HEK293 (cell line): ENCODE results near the gene TEKTIP1.

ENCODE experiments used
- CTCF ChIA-PET: fragments of 350-600 bp; formaldehyde crosslinking; extraction: SDS; loops from one replicate; lab custom pipeline; 2021; ENCODE audit warnings: antibody characterized with exemption; lab: Yijun Ruan, JAX
- POLR2A ChIA-PET: fragments of 300-600 bp; formaldehyde crosslinking; extraction: SDS; loops from one replicate; lab custom pipeline; 2020; ENCODE audit warnings: antibody characterized with exemption, inconsistent platforms; lab: Yijun Ruan, JAX
- H3K27ac ChIP-seq: fragments of 200-500 bp; sonication (Bioruptor generic); 2 replicates; pipeline ENCODE4 v1.5.1; 2014; ENCODE audit warnings: low read depth, low read length, control low read depth, inconsistent platforms; ENCODE audit errors: extremely low read depth
- H3K36me3 ChIP-seq, 2 experiments: fragments of 200-500 bp in 1 of 2; sonication (Bioruptor generic) in 1 of 2; 1 replicate in 1 of 2; 2 replicates in 1 of 2; pipeline ENCODE4 v1.5.1; 2014 to 2017; ENCODE audit warnings: inconsistent platforms in 2 of 2, low read length in 2 of 2; ENCODE audit not compliant: control insufficient read depth in 2 of 2, insufficient read depth in 1 of 2
- H3K4me1 ChIP-seq: fragments of 200-500 bp; sonication (Bioruptor generic); 2 replicates; pipeline ENCODE4 v1.5.1; 2014; ENCODE audit warnings: mild to moderate bottlenecking, low read length, inconsistent platforms; ENCODE audit not compliant: control insufficient read depth, insufficient read depth
- H3K4me3 ChIP-seq: 2 replicates; pipeline ENCODE4 v1.5.1; 2011; ENCODE audit warnings: low read depth, mild to moderate bottlenecking, control low read depth, low read length, moderate library complexity
- H3K9me3 ChIP-seq: fragments of 200-500 bp; sonication (Bioruptor generic); 2 replicates; pipeline ENCODE4 v1.5.1; 2014; ENCODE audit warnings: low read depth, low read length, inconsistent platforms; ENCODE audit not compliant: control insufficient read depth, insufficient read depth
- CTCF ChIP-seq: fragments of 450-650 bp; formaldehyde crosslinking; IDR thresholded peaks from 2 replicates; pipeline ENCODE4 v1.5.1; 2016; ENCODE audit warnings: missing biosample characterization, missing genetic modification characterization
- HIC1 ChIP-seq: fragments of 450-650 bp; formaldehyde crosslinking; IDR thresholded peaks from 2 replicates; pipeline ENCODE4 v1.5.1; 2016; ENCODE audit warnings: missing biosample characterization, missing genetic modification characterization
- HOXA7 ChIP-seq: sonication (generic); formaldehyde crosslinking; IDR thresholded peaks from 2 replicates; pipeline ENCODE4 v1.8.1; 2022; ENCODE audit warnings: missing genetic modification reagents, borderline replicate concordance
- IKZF3 ChIP-seq: fragments of 450-650 bp; IDR thresholded peaks from 2 replicates; pipeline ENCODE4 v1.5.0; 2018; ENCODE audit warnings: missing biosample characterization, mild to moderate bottlenecking, missing genetic modification characterization, moderate library complexity
- KLF7 ChIP-seq: fragments of 450-650 bp; formaldehyde crosslinking; IDR thresholded peaks from 2 replicates; pipeline ENCODE4 v1.5.1; 2016; ENCODE audit warnings: missing biosample characterization, missing genetic modification characterization, borderline replicate concordance
- PATZ1 ChIP-seq: fragments of 450-650 bp; formaldehyde crosslinking; IDR thresholded peaks from 2 replicates; pipeline ENCODE4 v1.5.1; 2016; ENCODE audit warnings: missing biosample characterization, missing genetic modification characterization
- SCRT1 ChIP-seq: fragments of 450-650 bp; formaldehyde crosslinking; IDR thresholded peaks from 2 replicates; pipeline ENCODE4 v1.5.1; 2016; ENCODE audit warnings: missing biosample characterization, missing genetic modification characterization, borderline replicate concordance
- SCRT2 ChIP-seq: fragments of 450-650 bp; formaldehyde crosslinking; IDR thresholded peaks from 2 replicates; pipeline ENCODE4 v1.5.1; 2016; ENCODE audit warnings: missing biosample characterization, missing genetic modification characterization
- SP7 ChIP-seq: fragments of 450-650 bp; formaldehyde crosslinking; IDR thresholded peaks from 2 replicates; pipeline ENCODE4 v1.5.1; 2016; ENCODE audit warnings: missing biosample characterization, missing genetic modification characterization
- ZBTB17 ChIP-seq: fragments of 450-650 bp; formaldehyde crosslinking; IDR thresholded peaks from 2 replicates; pipeline ENCODE4 v1.5.1; 2016; ENCODE audit warnings: missing biosample characterization, missing genetic modification characterization
- ZBTB48 ChIP-seq: fragments of 450-650 bp; formaldehyde crosslinking; IDR thresholded peaks from 2 replicates; pipeline ENCODE4 v1.5.1; 2016; ENCODE audit warnings: missing biosample characterization, missing genetic modification characterization
- ZFHX2 ChIP-seq: fragments of 450-650 bp; formaldehyde crosslinking; conservative IDR thresholded peaks from 2 replicates; pipeline ENCODE4 v1.5.1; 2016; ENCODE audit warnings: missing biosample characterization, missing genetic modification characterization
- ZFP3 ChIP-seq: fragments of 450-650 bp; formaldehyde crosslinking; IDR thresholded peaks from 2 replicates; pipeline ENCODE4 v1.5.1; 2016; ENCODE audit warnings: low read depth, missing biosample characterization, missing genetic modification characterization
- ZNF24 ChIP-seq: fragments of 450-650 bp; formaldehyde crosslinking; IDR thresholded peaks from 2 replicates; pipeline ENCODE4 v1.5.1; 2016; ENCODE audit warnings: missing biosample characterization, missing genetic modification characterization
- ZNF248 ChIP-seq: fragments of 450-650 bp; formaldehyde crosslinking; IDR thresholded peaks from 2 replicates; pipeline ENCODE4 v1.5.1; 2017; ENCODE audit warnings: missing biosample characterization, missing genetic modification characterization
- ZNF274 ChIP-seq, 2 experiments: fragments of 200-500 bp in 1 of 2; fragments of 450-650 bp in 1 of 2; sonication (Bioruptor generic) in 1 of 2; formaldehyde crosslinking in 1 of 2; IDR thresholded peaks; 2 replicates each; pipeline versions ENCODE4 v1.5.1 to v1.6.1; 2014 to 2016; ENCODE audit warnings: borderline replicate concordance in 1 of 2, inconsistent platforms in 1 of 2, low read length in 1 of 2, missing biosample characterization in 1 of 2, missing genetic modification characterization in 1 of 2
- ZNF354C ChIP-seq: fragments of 450-650 bp; formaldehyde crosslinking; IDR thresholded peaks from 2 replicates; pipeline ENCODE4 v1.5.1; 2016; ENCODE audit warnings: missing biosample characterization, missing genetic modification characterization, low read depth, borderline replicate concordance
- ZNF391 ChIP-seq: fragments of 450-650 bp; formaldehyde crosslinking; IDR thresholded peaks from 2 replicates; pipeline ENCODE4 v1.5.1; 2016; ENCODE audit warnings: low read depth, missing biosample characterization, missing genetic modification characterization, borderline replicate concordance
- ZNF423 ChIP-seq: fragments of 450-650 bp; formaldehyde crosslinking; IDR thresholded peaks from 2 replicates; pipeline ENCODE4 v1.5.1; 2016; ENCODE audit warnings: missing biosample characterization, missing genetic modification characterization
- ZNF426 ChIP-seq: fragments of 450-650 bp; formaldehyde crosslinking; IDR thresholded peaks from 2 replicates; pipeline ENCODE4 v1.5.1; 2017; ENCODE audit warnings: missing biosample characterization, missing genetic modification characterization, mild to moderate bottlenecking, inconsistent platforms, moderate library complexity
- ZNF530 ChIP-seq: fragments of 450-650 bp; formaldehyde crosslinking; IDR thresholded peaks from 2 replicates; pipeline ENCODE4 v1.5.1; 2016; ENCODE audit warnings: low read depth, missing biosample characterization, missing genetic modification characterization
- ZNF544 ChIP-seq: fragments of 450-650 bp; formaldehyde crosslinking; IDR thresholded peaks from 2 replicates; pipeline ENCODE4 v1.5.0; 2017; ENCODE audit warnings: missing biosample characterization, missing genetic modification characterization
- ZNF580 ChIP-seq: fragments of 450-650 bp; formaldehyde crosslinking; IDR thresholded peaks from 2 replicates; pipeline ENCODE4 v1.5.1; 2016; ENCODE audit warnings: missing biosample characterization, missing genetic modification characterization
- ZNF596 ChIP-seq: fragments of 450-650 bp; IDR thresholded peaks from 2 replicates; pipeline ENCODE4 v1.5.0; 2018; ENCODE audit warnings: missing biosample characterization, mild to moderate bottlenecking, missing genetic modification characterization, moderate library complexity
- ZNF747 ChIP-seq: fragments of 450-650 bp; formaldehyde crosslinking; IDR thresholded peaks from 2 replicates; pipeline ENCODE4 v1.5.1; 2016; ENCODE audit warnings: missing biosample characterization, missing genetic modification characterization
- ZSCAN30 ChIP-seq: fragments of 450-650 bp; IDR thresholded peaks from 2 replicates; pipeline ENCODE4 v1.5.1; 2018; ENCODE audit warnings: missing biosample characterization, mild to moderate bottlenecking, missing genetic modification characterization, moderate library complexity

The TEKTIP1 gene

GRCh38 chr19:3547301-3547731, 8.3 kb downstream of the TEKTIP1 start:
- Histone ChIP-seq H3K27ac (no peak overlapping the region), H3K4me3 (no peak overlapping the region), H3K9me3 (no peaks in the 10 kb centered on the region)
- POLR2A ChIA-PET, result no interaction called here
- TF ChIP-seq PATZ1, result 0 out of 2 replicates have a peak, but pooled peaks have one; percentile 13
- TF ChIP-seq CTCF, result peak; percentile 85
- no peak for TF ChIP-seq IKZF3 (tag by site-specific recombination)
- no peak for TF ChIP-seq SP7 (tag by site-specific recombination)
- TF ChIP-seq ZBTB17, result peak; percentile 56
- no peak for TF ChIP-seq ZNF544 (tag by site-specific recombination)
- peak; percentile 67; the same call in 1 of the 2 replicates for TF ChIP-seq SCRT1 (tag by site-specific recombination)
- TF ChIP-seq HIC1, result peak; percentile 82
- TF ChIP-seq ZNF530, result no peak
- TF ChIP-seq ZFP3 (tag by site-specific recombination), result no peak
- no peak for TF ChIP-seq ZNF354C (tag by site-specific recombination)
- TF ChIP-seq ZBTB48, result no peak
- no peak for TF ChIP-seq ZNF248 (tag by site-specific recombination)
- peak; percentile 79; the same call in 1 of the 2 replicates for TF ChIP-seq SCRT2 (tag by site-specific recombination)
- 0 out of 2 replicates have a peak, but pooled peaks have one; percentile 29 for TF ChIP-seq ZNF580 (tag by site-specific recombination)
- TF ChIP-seq ZSCAN30, result no peak
- TF ChIP-seq, all 188 proteins: peak for 7
- H3K4me1 ChIP-seq, result no peaks in the 10 kb centered on the region
- CTCF ChIA-PET, result interaction anchor here (0.7 kb wide), 2 partner anchors 45 to 113 kb away, joined by 3 to 4 read pairs; no protein-coding TSS in a partner anchor
- H3K36me3 ChIP-seq, result peaks cover 0 to 48% of the 10 kb centered on the region in 2 experiments; a peak in 2 of 3 replicates

GRCh38 chr19:3547767-3548282, 8.9 kb downstream of the TEKTIP1 start:
- H3K9me3 ChIP-seq, result no peaks in the 10 kb centered on the region
- no peaks in the 10 kb centered on the region for H3K4me1 ChIP-seq
- no peak overlapping the region for H3K27ac ChIP-seq
- TF ChIP-seq ZNF747 (tag by site-specific recombination) (no peak), ZNF423 (tag by site-specific recombination) (no peak), ZNF24 (no peak), KLF7 (tag by site-specific recombination) (no peak), ZNF426 (tag by site-specific recombination) (no peak), ZNF274 (IDR thresholded peaks at IDR 0.05; ENCODE audit: low read length) (no peak), ZNF274 (tag by site-specific recombination; IDR thresholded peaks at IDR 0.05; ENCODE audit: borderline replicate concordance) (no peak), ZNF596 (tag by site-specific recombination) (no peak), ZNF391 (tag by site-specific recombination) (no peak), ZFHX2 (tag by site-specific recombination) (no peak), HOXA7 (no peak)
- TF ChIP-seq, all 188 proteins: peak for 0
- Histone ChIP-seq H3K36me3 (peaks cover 0 to 48% of the 10 kb centered on the region in 2 experiments; a peak in 2 of 3 replicates), H3K4me3 (no peak overlapping the region)
- ChIA-PET CTCF (interaction anchor here (0.7 kb wide), 1 partner anchor 112 kb away, joined by 3 read pairs; no protein-coding TSS in a partner anchor), POLR2A (no interaction called here)
